GM12878 (cell line): ENCODE data around the gene CORO1C. TPM values are rescaled to one million over a fixed set of nuclear protein-coding genes. Genes with fewer than 3 reads are reported as not detected.

ENCODE experiments used
- ATAC-seq: fragments of 200-7000 bp; cut with Tn5 transposase; 3 replicates; pipeline ENCODE4 v1.9.1; 2020; ENCODE audit warnings: mild to moderate bottlenecking, moderate library complexity
- BruUV-seq: library from RNA; stranded (reverse); fragments of 400-500 nt; replicated peaks from 2 replicates; lab custom pipeline; 2021; lab: Mats Ljungman, UMichigan
- CTCF ChIA-PET: fragments of 300-600 bp; sonication (Branson Sonifier 250); formaldehyde crosslinking; extraction: SDS; loops from one replicate; lab custom pipeline; 2021; ENCODE audit warnings: inconsistent platforms; lab: Yijun Ruan, JAX
- POLR2A ChIA-PET: fragments of 350-600 bp; formaldehyde crosslinking; extraction: SDS; loops from one replicate; lab custom pipeline; 2021; ENCODE audit warnings: inconsistent platforms; lab: Charles Lee
- RAD21 ChIA-PET: fragments of 300-600 bp; sonication (Branson Sonifier 250); formaldehyde crosslinking; loops from one replicate; lab custom pipeline; 2023; ENCODE audit warnings: antibody characterized with exemption; ENCODE audit not compliant: unreplicated experiment; lab: Charles Lee
- SMC1A ChIA-PET: fragments of 300-600 bp; sonication (Branson Sonifier 250); formaldehyde crosslinking; loops from one replicate; lab custom pipeline; 2023; ENCODE audit not compliant: unreplicated experiment, uncharacterized antibody; lab: Charles Lee
- DNase-seq: peaks from one replicate; pipeline ENCODE4 v3.0.0-alpha.2; 2011; ENCODE audit warnings: low read depth, low spot score
- FAIRE-seq: peaks from 3 replicates; lab custom pipeline; 2011; peaks lifted over from hg19 to GRCh38; lab: Jason Lieb, UNC
- H2AFZ ChIP-seq: 2 replicates; pipeline ENCODE4 v1.6.0; 2011; ENCODE audit warnings: low read depth, low read length, control low read depth; ENCODE audit not compliant: control insufficient read depth
- H3K27ac ChIP-seq: 2 replicates; pipeline ENCODE4 v1.5.1; 2011; ENCODE audit warnings: control low read depth; ENCODE audit not compliant: control insufficient read depth, insufficient read depth
- H3K27me3 ChIP-seq, 2 experiments: replicated peaks in 1 of 2; 2 replicates each; pipeline versions ENCODE4 v1.6.0 to v1.6.1; 2011; ENCODE audit warnings: low read length in 1 of 2; ENCODE audit not compliant: control insufficient read depth in 2 of 2, insufficient read depth in 2 of 2
- H3K36me3 ChIP-seq, 2 experiments: 2 replicates each; pipeline ENCODE4 v1.5.1; 2011; ENCODE audit warnings: low read length in 1 of 2; ENCODE audit not compliant: control insufficient read depth in 2 of 2, insufficient read depth in 2 of 2
- H3K4me1 ChIP-seq: 2 replicates; pipeline ENCODE4 v1.6.1; 2011; ENCODE audit warnings: mild to moderate bottlenecking, low read length, moderate library complexity, mixed read lengths; ENCODE audit not compliant: control insufficient read depth, insufficient read depth
- H3K4me2 ChIP-seq: 2 replicates; pipeline ENCODE4 v1.6.0; 2011; ENCODE audit warnings: control low read depth; ENCODE audit not compliant: control insufficient read depth, insufficient read depth
- H3K4me3 ChIP-seq: fragments of 200-600 bp; sonication (generic); 2 replicates; pipeline ENCODE4 v1.5.1; 2016
- H3K79me2 ChIP-seq: 2 replicates; pipeline ENCODE4 v1.6.0; 2011; ENCODE audit warnings: low read length; ENCODE audit not compliant: control insufficient read depth, insufficient read depth
- H3K9ac ChIP-seq: 2 replicates; pipeline ENCODE4 v1.8.0; 2011; ENCODE audit warnings: low read length, control low read depth, mixed read lengths; ENCODE audit not compliant: control insufficient read depth, insufficient read depth
- H3K9me3 ChIP-seq: replicated peaks from 3 replicates; pipeline ENCODE4 v1.5.1; 2011; ENCODE audit warnings: mild to moderate bottlenecking, low read length; ENCODE audit not compliant: control insufficient read depth, insufficient read depth
- H4K20me1 ChIP-seq: 2 replicates; pipeline ENCODE4 v1.6.0; 2011; ENCODE audit not compliant: control insufficient read depth, insufficient read depth
- FOXM1 ChIP-seq: IDR thresholded peaks from 2 replicates; pipeline ENCODE4 v1.6.1; 2012; ENCODE audit warnings: low read depth, mild to moderate bottlenecking, inconsistent platforms, low read length, moderate library complexity
- MYC ChIP-seq: IDR thresholded peaks from 2 replicates; pipeline ENCODE4 v1.6.1; 2011; ENCODE audit warnings: mild to moderate bottlenecking, low read length, moderate library complexity, inconsistent platforms; ENCODE audit not compliant: insufficient read depth, insufficient replicate concordance, insufficient read length, severe bottlenecking
- POLR2A ChIP-seq: IDR thresholded peaks from 2 replicates; pipeline ENCODE4 v1.6.1; 2011; ENCODE audit warnings: low read depth, mild to moderate bottlenecking, low read length
- RAD51 ChIP-seq: fragments of 450-650 bp; IDR thresholded peaks from 2 replicates; pipeline ENCODE4 v1.6.1; 2016; ENCODE audit warnings: moderate library complexity, mild to moderate bottlenecking, inconsistent platforms
- WRNIP1 ChIP-seq: IDR thresholded peaks from 2 replicates; pipeline ENCODE4 v1.6.1; 2011; ENCODE audit warnings: low read depth, low read length, improper control_type of control experiment, borderline replicate concordance
- WGBS: methylation state at CpG from one replicate; pipeline ENCODE4 v1.1.6; 2016; ENCODE audit warnings: low lambda C conversion rate; ENCODE audit not compliant: insufficient replicate concordance, insufficient coverage; ENCODE audit errors: missing lambda C conversion rate; 5-methylcytosine and 5-hydroxymethylcytosine counted together
- in situ Hi-C: fragments of 300-500 bp; cut with MboI; formaldehyde crosslinking; loops from 9 replicates; pipeline ENCODE4 v1.14.3; 2018; ENCODE audit warnings: mixed read lengths
- intact Hi-C: fragments of 100-400 bp; cut with micrococcal nuclease; formaldehyde crosslinking; loops from one replicate; pipeline ENCODE4 v1.14.2; 2022; ENCODE audit not compliant: unreplicated experiment
- polyA plus RNA-seq, 11 experiments: library from polyadenylated mRNA; depleted of rRNA in 4 of 11; unstranded in 6 of 11; stranded (reverse) in 5 of 11; fragments of >200 nt; fragmentation: Nextera tagmentation in 4 of 11; fragmentation: Illumina TruSeq in 1 of 11; extraction: Ambion mirVana in 4 of 11; extraction: Trizol in 1 of 11; gene quantifications; 1 replicate in 1 of 11; 2 replicates in 10 of 11; pipeline versions ENCODE4 v1.2.1 to v1.2.3, GENCODE V29; 2011 to 2016; ENCODE audit warnings: inconsistent platforms in 2 of 11, missing spikeins in 2 of 11, low read depth in 1 of 11
- total RNA-seq, 4 experiments: library from RNA; depleted of rRNA in 3 of 4; stranded (reverse); fragments of >200 nt in 3 of 4; fragmentation: Illumina TruSeq in 1 of 4; extraction: Trizol in 1 of 4; gene quantifications; 2 replicates each; pipeline versions ENCODE4 v1.2.1 to v1.2.3, GENCODE V29; 2013 to 2021
- TF ChIP-seq, protein P1 (sequence below): fragments of 450-650 bp; IDR thresholded peaks from 2 replicates; pipeline ENCODE4 v1.6.1; 2017; ENCODE audit warnings: antibody characterized with exemption, mild to moderate bottlenecking, moderate library complexity
- TF ChIP-seq, protein P2 (sequence below): fragments of 150-350 bp; IDR thresholded peaks from 2 replicates; pipeline ENCODE4 v1.6.1; 2016; ENCODE audit warnings: low read depth, low read length

The CORO1C gene
- total and polyA plus RNA-seq, 10 of the 15 experiments (the other 5 are each of a cell fraction or from before 2014, with no cell fraction given), result 52.7 to 254 (median 171) TPM

DNA sequence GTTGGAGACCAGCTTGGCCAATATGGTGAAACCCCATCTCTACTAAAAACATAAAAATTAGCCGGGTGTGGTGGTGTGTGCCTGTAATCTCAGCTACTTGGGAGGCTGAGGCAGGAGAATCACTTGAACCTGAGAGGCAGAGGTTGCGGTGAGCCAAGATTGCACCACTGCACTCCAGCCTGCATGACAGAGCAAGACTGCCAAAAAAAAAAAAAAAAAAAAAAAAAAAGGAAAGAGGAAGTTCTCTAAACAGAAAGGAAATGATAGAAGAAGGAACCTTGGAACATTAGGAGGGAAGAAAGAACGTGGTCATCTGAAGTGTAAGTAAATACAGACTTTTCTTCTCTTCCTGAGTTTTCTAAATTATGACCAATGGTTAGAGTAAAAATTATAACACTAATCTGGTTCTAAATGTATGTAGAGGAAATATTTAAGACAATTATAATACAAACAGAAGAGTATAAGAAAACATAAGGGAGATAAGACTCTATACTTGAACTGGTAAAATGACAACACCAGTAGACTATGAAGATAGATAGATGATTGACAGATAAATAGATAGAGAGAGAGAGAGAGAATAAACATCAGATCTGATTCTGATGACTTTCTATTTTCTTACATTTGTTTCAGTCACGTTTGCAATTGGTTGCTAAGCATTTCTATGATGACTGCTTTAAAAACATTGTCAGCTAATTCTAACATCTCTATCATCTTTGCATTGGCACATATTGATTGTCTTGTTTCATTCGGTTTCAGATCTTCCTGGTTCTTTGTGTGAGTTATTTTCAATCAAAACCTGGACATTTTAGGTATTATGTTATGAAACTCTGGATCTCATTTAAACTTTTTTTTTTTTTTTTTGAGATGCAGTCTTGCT, 12.9 kb upstream of the CORO1C start:
- DNase-seq, result no peak
- no peaks in the 10 kb centered on the region for H3K79me2 ChIP-seq
- in situ Hi-C loops, result no loop called here
- no TSS peak for BruUV-seq
- H3K4me2 ChIP-seq, result no peak overlapping the region
- H3K4me1 ChIP-seq, result no peaks in the 10 kb centered on the region
- H3K27ac ChIP-seq, result no peak overlapping the region
- H3K36me3 ChIP-seq, result no peaks in the 10 kb centered on the region
- no peaks in the 10 kb centered on the region for H4K20me1 ChIP-seq
- no peak overlapping the region for H3K9ac ChIP-seq
- ChIA-PET RAD21 (interaction anchor here (0.8 kb wide), 1 partner anchor 12 kb away, joined by 3 read pairs; no protein-coding TSS in a partner anchor), SMC1A (interaction anchor here (0.6 to 1.0 kb wide), 2 partner anchors 41 to 122 kb away, joined by 3 read pairs; no protein-coding TSS in a partner anchor), CTCF (interaction anchor here (0.6 to 1.5 kb wide), 5 partner anchors 9 to 677 kb away, joined by 3 to 5 read pairs (median 3); no protein-coding TSS in a partner anchor), POLR2A (interaction anchor here (0.6 kb wide), 2 partner anchors 9 to 14 kb away, joined by 5 to 9 read pairs; no protein-coding TSS in a partner anchor)
- H2AFZ ChIP-seq, result no peak overlapping the region
- no peak for ATAC-seq
- H3K9me3 ChIP-seq, result no peaks in the 10 kb centered on the region
- intact Hi-C loops, result no loop called here
- TF ChIP-seq POLR2A, result no peak
- TF ChIP-seq WRNIP1, result no peak
- no peak for TF ChIP-seq MYC
- TF ChIP-seq RAD51, result no peak
- no peaks in the 10 kb centered on the region for H3K27me3 ChIP-seq
- no peak for FAIRE-seq
- 30% methylated on average over 4 of the region's 5 CpGs for WGBS
- no peak overlapping the region for H3K4me3 ChIP-seq

DNA sequence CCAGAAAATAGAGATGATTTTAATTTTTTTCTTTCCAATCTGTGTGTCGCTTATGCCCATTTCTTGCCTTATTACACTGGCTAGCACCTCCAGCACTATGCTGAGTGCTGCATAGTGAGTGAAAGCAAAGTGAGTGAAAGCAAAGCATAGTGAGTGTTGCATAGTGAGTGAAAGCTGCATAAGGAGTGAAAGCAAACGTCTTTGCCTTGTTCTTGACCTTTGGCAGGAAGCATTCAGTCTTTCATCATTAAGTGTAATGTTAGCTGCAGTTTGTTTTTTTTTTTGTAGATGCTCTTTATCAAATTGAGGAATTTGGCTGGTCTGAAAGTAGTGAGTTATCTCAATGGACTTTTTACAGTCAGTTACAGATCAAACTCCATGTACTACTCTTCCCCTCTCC, 6.9 kb upstream of the CORO1C start:
- ATAC-seq (no peak), DNase-seq (no peak), FAIRE-seq (no peak)
- CTCF ChIA-PET, result no interaction called here
- RAD21 ChIA-PET, result no interaction called here
- TF ChIP-seq, protein P1, sequence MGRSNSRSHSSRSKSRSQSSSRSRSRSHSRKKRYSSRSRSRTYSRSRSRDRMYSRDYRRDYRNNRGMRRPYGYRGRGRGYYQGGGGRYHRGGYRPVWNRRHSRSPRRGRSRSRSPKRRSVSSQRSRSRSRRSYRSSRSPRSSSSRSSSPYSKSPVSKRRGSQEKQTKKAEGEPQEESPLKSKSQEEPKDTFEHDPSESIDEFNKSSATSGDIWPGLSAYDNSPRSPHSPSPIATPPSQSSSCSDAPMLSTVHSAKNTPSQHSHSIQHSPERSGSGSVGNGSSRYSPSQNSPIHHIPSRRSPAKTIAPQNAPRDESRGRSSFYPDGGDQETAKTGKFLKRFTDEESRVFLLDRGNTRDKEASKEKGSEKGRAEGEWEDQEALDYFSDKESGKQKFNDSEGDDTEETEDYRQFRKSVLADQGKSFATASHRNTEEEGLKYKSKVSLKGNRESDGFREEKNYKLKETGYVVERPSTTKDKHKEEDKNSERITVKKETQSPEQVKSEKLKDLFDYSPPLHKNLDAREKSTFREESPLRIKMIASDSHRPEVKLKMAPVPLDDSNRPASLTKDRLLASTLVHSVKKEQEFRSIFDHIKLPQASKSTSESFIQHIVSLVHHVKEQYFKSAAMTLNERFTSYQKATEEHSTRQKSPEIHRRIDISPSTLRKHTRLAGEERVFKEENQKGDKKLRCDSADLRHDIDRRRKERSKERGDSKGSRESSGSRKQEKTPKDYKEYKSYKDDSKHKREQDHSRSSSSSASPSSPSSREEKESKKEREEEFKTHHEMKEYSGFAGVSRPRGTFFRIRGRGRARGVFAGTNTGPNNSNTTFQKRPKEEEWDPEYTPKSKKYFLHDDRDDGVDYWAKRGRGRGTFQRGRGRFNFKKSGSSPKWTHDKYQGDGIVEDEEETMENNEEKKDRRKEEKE, result no peak
- TF ChIP-seq FOXM1, result no peak
- TF ChIP-seq, protein P2, sequence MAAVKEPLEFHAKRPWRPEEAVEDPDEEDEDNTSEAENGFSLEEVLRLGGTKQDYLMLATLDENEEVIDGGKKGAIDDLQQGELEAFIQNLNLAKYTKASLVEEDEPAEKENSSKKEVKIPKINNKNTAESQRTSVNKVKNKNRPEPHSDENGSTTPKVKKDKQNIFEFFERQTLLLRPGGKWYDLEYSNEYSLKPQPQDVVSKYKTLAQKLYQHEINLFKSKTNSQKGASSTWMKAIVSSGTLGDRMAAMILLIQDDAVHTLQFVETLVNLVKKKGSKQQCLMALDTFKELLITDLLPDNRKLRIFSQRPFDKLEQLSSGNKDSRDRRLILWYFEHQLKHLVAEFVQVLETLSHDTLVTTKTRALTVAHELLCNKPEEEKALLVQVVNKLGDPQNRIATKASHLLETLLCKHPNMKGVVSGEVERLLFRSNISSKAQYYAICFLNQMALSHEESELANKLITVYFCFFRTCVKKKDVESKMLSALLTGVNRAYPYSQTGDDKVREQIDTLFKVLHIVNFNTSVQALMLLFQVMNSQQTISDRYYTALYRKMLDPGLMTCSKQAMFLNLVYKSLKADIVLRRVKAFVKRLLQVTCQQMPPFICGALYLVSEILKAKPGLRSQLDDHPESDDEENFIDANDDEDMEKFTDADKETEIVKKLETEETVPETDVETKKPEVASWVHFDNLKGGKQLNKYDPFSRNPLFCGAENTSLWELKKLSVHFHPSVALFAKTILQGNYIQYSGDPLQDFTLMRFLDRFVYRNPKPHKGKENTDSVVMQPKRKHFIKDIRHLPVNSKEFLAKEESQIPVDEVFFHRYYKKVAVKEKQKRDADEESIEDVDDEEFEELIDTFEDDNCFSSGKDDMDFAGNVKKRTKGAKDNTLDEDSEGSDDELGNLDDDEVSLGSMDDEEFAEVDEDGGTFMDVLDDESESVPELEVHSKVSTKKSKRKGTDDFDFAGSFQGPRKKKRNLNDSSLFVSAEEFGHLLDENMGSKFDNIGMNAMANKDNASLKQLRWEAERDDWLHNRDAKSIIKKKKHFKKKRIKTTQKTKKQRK, result no peak
- Histone ChIP-seq H3K79me2 (no peaks in the 10 kb centered on the region), H3K9ac (no peak overlapping the region), H3K27ac (no peak overlapping the region), H2AFZ (no peak overlapping the region), H3K4me2 (no peak overlapping the region), H3K4me3 (no peak overlapping the region), H3K4me1 (0 out of 2 replicates have a peak, but pooled peaks cover 4% of the 10 kb centered on the region), H3K9me3 (no peaks in the 10 kb centered on the region; the same call in 2 of the 3 replicates), H3K36me3 (no peaks in the 10 kb centered on the region), H3K27me3 (no peaks in the 10 kb centered on the region), H4K20me1 (no peaks in the 10 kb centered on the region)
- SMC1A ChIA-PET, result interaction anchor here (0.6 kb wide), 1 partner anchor 76 kb away, joined by 4 read pairs; no protein-coding TSS in a partner anchor
- BruUV-seq, result no TSS peak
- in situ Hi-C loops, result no loop called here
- intact Hi-C loops, result no loop called here
- POLR2A ChIA-PET, result interaction anchor here (0.6 kb wide), 1 partner anchor 167 kb away, joined by 3 read pairs; no protein-coding TSS in a partner anchor
- WGBS, result 63% methylated on average over 2 of the region's 2 CpGs
